Peyer's patch (tissue), 4 donors: Measurements from ENCODE around the gene RELA. TPM values are rescaled to one million over a fixed set of nuclear protein-coding genes. Genes with fewer than 3 reads are reported as not detected.

Experiments used
- DNase-seq, 3 donors: peaks; one replicate each; pipeline ENCODE4 v3.0.0-alpha.2; 2017 to 2019
- H3K27ac ChIP-seq, 4 donors: fragments of 200-600 bp; sonication (generic); one replicate each; pipeline ENCODE4 v1.5.1; 2016 to 2019
- H3K27me3 ChIP-seq, 2 donors: fragments of 200-600 bp; sonication (generic); one replicate each; pipeline ENCODE4 v1.5.1; 2019
- H3K36me3 ChIP-seq, 3 donors: fragments of 200-600 bp; sonication (generic); one replicate each; pipeline ENCODE4 v1.5.1; 2016 to 2019
- H3K4me1 ChIP-seq, 4 donors: fragments of 200-600 bp; sonication (generic); one replicate each; pipeline ENCODE4 v1.5.1; 2016 to 2019
- H3K4me3 ChIP-seq, 4 donors: fragments of 200-600 bp; sonication (generic); 1 replicate in 3 of 4; 2 replicates in 1 of 4; pipeline ENCODE4 v1.5.1; 2016 to 2019; ENCODE audit warnings: mild to moderate bottlenecking in 1 of 4
- H3K9me3 ChIP-seq, 4 donors: fragments of 200-600 bp; sonication (generic); one replicate each; pipeline ENCODE4 v1.5.1; 2016 to 2019; ENCODE audit warnings: mild to moderate bottlenecking in 1 of 4
- CTCF ChIP-seq, 6 experiments: fragments of 450-650 bp in 4 of 6; fragments of 200-600 bp in 2 of 6; sonication (generic) in 1 of 6; IDR thresholded peaks; one replicate each; pipeline ENCODE4 v1.5.1; 2017 to 2019; ENCODE audit warnings: antibody characterized with exemption in 6 of 6, mild to moderate bottlenecking in 3 of 6, moderate library complexity in 1 of 6
- POLR2A ChIP-seq, 2 donors: fragments of 450-650 bp; IDR thresholded peaks; one replicate each; pipeline ENCODE4 v1.5.1; 2017; ENCODE audit warnings: antibody characterized with exemption in 2 of 2, mild to moderate bottlenecking in 2 of 2, moderate library complexity in 2 of 2
- total RNA-seq, 4 donors: library from RNA; depleted of rRNA; stranded (reverse); fragments of >200 nt; gene quantifications; one replicate each; pipeline ENCODE4 v1.1.0, GENCODE V29; 2016

Gene RELA
- total RNA-seq, 4 donors from 2014 or later: 46.6 to 86.9 (median 59.7) TPM

- Histone ChIP-seq H3K27ac (peak overlapping the region; percentile 92 to 98 (median 96)), H3K27me3 (no peaks in the 10 kb centered on the region), H3K9me3 (no peaks in the 10 kb centered on the region), H3K4me3 (peak overlapping the region; percentile 85 to 97 (median 94)), H3K4me1 (peaks cover 0 to 34% (median 30%) of the 10 kb centered on the region in 4 donors), H3K36me3 (peaks cover 0 to 52% (median 0%) of the 10 kb centered on the region in 3 donors)
- DNase-seq: no peak
- TF ChIP-seq CTCF (IDR thresholded peaks at IDR 0.05) (no peak), POLR2A (IDR thresholded peaks at IDR 0.05) (no peak)
These were observed 46.1 kb downstream of the RELA start for GRCh38 chr11:65616575-65617001.

GRCh38 chr11:65615950-65616574, 46.7 kb downstream of the RELA start:
- TF ChIP-seq CTCF (IDR thresholded peaks at IDR 0.05): no peak
- no peak for TF ChIP-seq POLR2A (IDR thresholded peaks at IDR 0.05)
- H3K36me3 ChIP-seq: peaks cover 0 to 46% (median 0%) of the 10 kb centered on the region in 3 donors
- DNase-seq: peak in 1 of 3 donors; percentile 52
- peak overlapping the region; percentile 92 to 98 (median 96) for H3K27ac ChIP-seq
- H3K4me3 ChIP-seq: peak overlapping the region; percentile 85 to 97 (median 94)
- no peaks in the 10 kb centered on the region for H3K27me3 ChIP-seq
- H3K4me1 ChIP-seq: peaks cover 0 to 39% (median 32%) of the 10 kb centered on the region in 4 donors
- H3K9me3 ChIP-seq: no peaks in the 10 kb centered on the region

GRCh38 chr11:65615229-65615949, 47.3 kb downstream of the RELA start, which contains the start of gene PCNX3:
Gene PCNX3, plus strand, starts transcription at chr11:65615776. Its CDS starts 536 bp downstream, at chr11:65616312.
- Histone ChIP-seq H3K27ac (peak within 1 kb of the TSS; percentile 92 to 98 (median 96)), H3K4me1 (peaks cover 0 to 45% (median 34%) of the 10 kb centered on the region in 4 donors), H3K4me3 (peak within 1 kb of the TSS; percentile 93 to 97 (median 96)), H3K36me3 (peaks cover 0 to 40% (median 0%) of the 10 kb centered on the region in 3 donors), H3K9me3 (no peaks in the 10 kb centered on the region), H3K27me3 (no peaks in the 10 kb centered on the region)
- peak; percentile 100 for DNase-seq
- TF ChIP-seq POLR2A (IDR thresholded peaks at IDR 0.05) (peak; percentile 63 to 70), CTCF (IDR thresholded peaks at IDR 0.05) (peak in 1 of 6 experiments; percentile 57)

- TF ChIP-seq POLR2A (IDR thresholded peaks at IDR 0.05): no peak
- no peak for TF ChIP-seq CTCF (IDR thresholded peaks at IDR 0.05)
- H3K27me3 ChIP-seq: no peaks in the 10 kb centered on the region
- peaks cover 0 to 58% (median 34%) of the 10 kb centered on the region in 4 donors for H3K4me1 ChIP-seq
- no peaks in the 10 kb centered on the region for H3K9me3 ChIP-seq
- H3K36me3 ChIP-seq: peaks cover 0 to 26% (median 0%) of the 10 kb centered on the region in 3 donors
- peak overlapping the region; percentile 92 to 98 (median 96) for H3K27ac ChIP-seq
- H3K4me3 ChIP-seq: peak overlapping the region; percentile 71 to 97 (median 93)
- peak in 2 of 3 donors; percentile 31 to 66 for DNase-seq
These were observed 49.4 kb downstream of the RELA start for GRCh38 chr11:65613091-65613928.

- Histone ChIP-seq H3K9me3 (no peaks in the 10 kb centered on the region), H3K27ac (peak overlapping the region; percentile 92 to 98 (median 96)), H3K36me3 (peaks cover 0 to 25% (median 0%) of the 10 kb centered on the region in 3 donors), H3K27me3 (no peaks in the 10 kb centered on the region), H3K4me3 (peak overlapping the region; percentile 71 to 97 (median 93)), H3K4me1 (peaks cover 0 to 62% (median 34%) of the 10 kb centered on the region in 4 donors)
- DNase-seq: no peak
- TF ChIP-seq POLR2A (IDR thresholded peaks at IDR 0.05) (no peak), CTCF (IDR thresholded peaks at IDR 0.05) (no peak)
These were observed 50.0 kb downstream of the RELA start for GRCh38 chr11:65612691-65613090.
